ENCODE results near the gene RBP3.
A peak's percentile ranks its signal among the peaks of the same experiment; 100 is the strongest.

RBP3 gene

DNA sequence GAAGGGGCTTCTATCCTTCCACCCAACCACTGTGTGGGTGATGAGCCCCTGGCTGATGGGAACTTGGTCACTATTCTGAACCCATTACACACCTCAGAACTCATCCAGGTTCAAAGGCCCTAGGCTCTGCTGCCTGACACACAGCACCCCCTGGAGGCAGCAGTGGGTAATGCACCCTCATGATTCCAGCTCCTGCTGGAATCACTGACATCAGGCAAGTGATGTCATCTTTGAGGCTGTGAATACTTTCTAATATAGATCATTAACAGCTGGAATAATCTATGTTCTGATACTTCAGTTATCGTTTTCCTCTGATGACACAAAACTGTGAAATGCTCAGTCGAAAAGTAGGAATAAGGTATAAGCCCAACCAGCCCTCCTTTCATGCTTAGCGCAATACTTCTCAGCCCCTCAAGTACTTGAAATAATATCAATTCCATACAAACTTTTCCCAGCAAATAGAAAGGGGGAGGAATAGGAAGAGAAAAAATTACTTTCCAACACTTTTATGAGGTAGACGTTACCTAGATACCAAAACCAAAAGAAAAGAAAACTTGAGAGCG, 7.5 kb upstream of the RBP3 start (continued):
- TF ChIP-seq, protein P1, sequence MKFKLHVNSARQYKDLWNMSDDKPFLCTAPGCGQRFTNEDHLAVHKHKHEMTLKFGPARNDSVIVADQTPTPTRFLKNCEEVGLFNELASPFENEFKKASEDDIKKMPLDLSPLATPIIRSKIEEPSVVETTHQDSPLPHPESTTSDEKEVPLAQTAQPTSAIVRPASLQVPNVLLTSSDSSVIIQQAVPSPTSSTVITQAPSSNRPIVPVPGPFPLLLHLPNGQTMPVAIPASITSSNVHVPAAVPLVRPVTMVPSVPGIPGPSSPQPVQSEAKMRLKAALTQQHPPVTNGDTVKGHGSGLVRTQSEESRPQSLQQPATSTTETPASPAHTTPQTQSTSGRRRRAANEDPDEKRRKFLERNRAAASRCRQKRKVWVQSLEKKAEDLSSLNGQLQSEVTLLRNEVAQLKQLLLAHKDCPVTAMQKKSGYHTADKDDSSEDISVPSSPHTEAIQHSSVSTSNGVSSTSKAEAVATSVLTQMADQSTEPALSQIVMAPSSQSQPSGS (tag by site-specific recombination; IDR thresholded peaks at IDR 0.05; ENCODE audit: low read depth): peak; percentile 94
- TF ChIP-seq ZNF169 (tag by site-specific recombination; IDR thresholded peaks at IDR 0.05) (no peak), ZNF560 (tag by site-specific recombination; IDR thresholded peaks at IDR 0.05; ENCODE audit: borderline replicate concordance) (no peak), GFI1B (tag by site-specific recombination; IDR thresholded peaks at IDR 0.05) (no peak), ZNF155 (tag by site-specific recombination; IDR thresholded peaks at IDR 0.05) (no peak), SP3 (tag by site-specific recombination; IDR thresholded peaks at IDR 0.05) (no peak), ZNF23 (tag by site-specific recombination; IDR thresholded peaks at IDR 0.05; ENCODE audit: borderline replicate concordance) (no peak), PRDM1 (tag by site-specific recombination; IDR thresholded peaks at IDR 0.05) (0 out of 2 replicates have a peak, but pooled peaks have one; percentile 17), ZNF670 (tag by site-specific recombination; IDR thresholded peaks at IDR 0.05; ENCODE audit: low read depth) (no peak), OVOL3 (tag by site-specific recombination; IDR thresholded peaks at IDR 0.05) (no peak), ZNF654 (tag by site-specific recombination; IDR thresholded peaks at IDR 0.05; ENCODE audit: low read depth) (peak; percentile 42), ZNF843 (tag by site-specific recombination; IDR thresholded peaks at IDR 0.05) (no peak), IKZF3 (tag by site-specific recombination; IDR thresholded peaks at IDR 0.05) (peak; percentile 49; the same call in 1 of the 2 replicates), ZEB2 (tag by site-specific recombination; IDR thresholded peaks at IDR 0.05) (0 out of 2 replicates have a peak, but pooled peaks have one; percentile 27), ZBTB8A (tag by site-specific recombination; IDR thresholded peaks at IDR 0.05) (no peak), ZNF121 (tag by site-specific recombination; IDR thresholded peaks at IDR 0.05) (no peak), ZNF660 (tag by site-specific recombination; IDR thresholded peaks at IDR 0.05) (0 out of 2 replicates have a peak, but pooled peaks have one; percentile 58), SETDB1 (IDR thresholded peaks at IDR 0.05; ENCODE audit: insufficient read length, low read length) (no peak), ZNF549 (tag by site-specific recombination; IDR thresholded peaks at IDR 0.05) (no peak), TRIM28 (IDR thresholded peaks at IDR 0.05; ENCODE audit: borderline replicate concordance, low read length) (no peak), ZBTB1 (tag by site-specific recombination; IDR thresholded peaks at IDR 0.05) (no peak)
- TF ChIP-seq, protein P2, sequence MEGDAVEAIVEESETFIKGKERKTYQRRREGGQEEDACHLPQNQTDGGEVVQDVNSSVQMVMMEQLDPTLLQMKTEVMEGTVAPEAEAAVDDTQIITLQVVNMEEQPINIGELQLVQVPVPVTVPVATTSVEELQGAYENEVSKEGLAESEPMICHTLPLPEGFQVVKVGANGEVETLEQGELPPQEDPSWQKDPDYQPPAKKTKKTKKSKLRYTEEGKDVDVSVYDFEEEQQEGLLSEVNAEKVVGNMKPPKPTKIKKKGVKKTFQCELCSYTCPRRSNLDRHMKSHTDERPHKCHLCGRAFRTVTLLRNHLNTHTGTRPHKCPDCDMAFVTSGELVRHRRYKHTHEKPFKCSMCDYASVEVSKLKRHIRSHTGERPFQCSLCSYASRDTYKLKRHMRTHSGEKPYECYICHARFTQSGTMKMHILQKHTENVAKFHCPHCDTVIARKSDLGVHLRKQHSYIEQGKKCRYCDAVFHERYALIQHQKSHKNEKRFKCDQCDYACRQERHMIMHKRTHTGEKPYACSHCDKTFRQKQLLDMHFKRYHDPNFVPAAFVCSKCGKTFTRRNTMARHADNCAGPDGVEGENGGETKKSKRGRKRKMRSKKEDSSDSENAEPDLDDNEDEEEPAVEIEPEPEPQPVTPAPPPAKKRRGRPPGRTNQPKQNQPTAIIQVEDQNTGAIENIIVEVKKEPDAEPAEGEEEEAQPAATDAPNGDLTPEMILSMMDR (tag by site-specific recombination; IDR thresholded peaks at IDR 0.05): peak; percentile 72
- TF ChIP-seq, protein P3, sequence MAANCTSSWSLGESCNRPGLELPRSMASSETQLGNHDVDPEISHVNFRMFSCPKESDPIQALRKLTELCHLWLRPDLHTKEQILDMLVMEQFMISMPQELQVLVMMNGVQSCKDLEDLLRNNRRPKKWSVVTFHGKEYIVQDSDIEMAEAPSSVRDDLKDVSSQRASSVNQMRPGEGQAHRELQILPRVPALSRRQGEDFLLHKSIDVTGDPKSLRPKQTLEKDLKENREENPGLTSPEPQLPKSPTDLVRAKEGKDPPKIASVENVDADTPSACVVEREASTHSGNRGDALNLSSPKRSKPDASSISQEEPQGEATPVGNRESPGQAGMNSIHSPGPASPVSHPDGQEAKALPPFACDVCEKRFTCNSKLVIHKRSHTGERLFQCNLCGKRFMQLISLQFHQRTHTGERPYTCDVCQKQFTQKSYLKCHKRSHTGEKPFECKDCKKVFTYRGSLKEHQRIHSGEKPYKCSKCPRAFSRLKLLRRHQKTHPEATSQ (tag by site-specific recombination; IDR thresholded peaks at IDR 0.05): no peak
- TF ChIP-seq, protein P4, sequence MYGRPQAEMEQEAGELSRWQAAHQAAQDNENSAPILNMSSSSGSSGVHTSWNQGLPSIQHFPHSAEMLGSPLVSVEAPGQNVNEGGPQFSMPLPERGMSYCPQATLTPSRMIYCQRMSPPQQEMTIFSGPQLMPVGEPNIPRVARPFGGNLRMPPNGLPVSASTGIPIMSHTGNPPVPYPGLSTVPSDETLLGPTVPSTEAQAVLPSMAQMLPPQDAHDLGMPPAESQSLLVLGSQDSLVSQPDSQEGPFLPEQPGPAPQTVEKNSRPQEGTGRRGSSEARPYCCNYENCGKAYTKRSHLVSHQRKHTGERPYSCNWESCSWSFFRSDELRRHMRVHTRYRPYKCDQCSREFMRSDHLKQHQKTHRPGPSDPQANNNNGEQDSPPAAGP (tag by site-specific recombination; IDR thresholded peaks at IDR 0.05): no peak
- TF ChIP-seq, protein P5, sequence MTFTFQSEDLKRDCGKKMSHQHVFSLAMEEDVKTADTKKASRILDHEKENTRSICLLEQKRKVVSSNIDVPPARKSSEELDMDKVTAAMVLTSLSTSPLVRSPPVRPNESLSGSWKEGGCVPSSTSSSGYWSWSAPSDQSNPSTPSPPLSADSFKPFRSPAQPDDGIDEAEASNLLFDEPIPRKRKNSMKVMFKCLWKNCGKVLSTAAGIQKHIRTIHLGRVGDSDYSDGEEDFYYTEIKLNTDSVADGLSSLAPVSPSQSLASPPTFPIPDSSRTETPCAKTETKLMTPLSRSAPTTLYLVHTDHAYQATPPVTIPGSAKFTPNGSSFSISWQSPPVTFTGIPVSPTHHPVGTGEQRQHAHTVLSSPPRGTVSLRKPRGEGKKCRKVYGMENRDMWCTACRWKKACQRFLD (tag by site-specific recombination; IDR thresholded peaks at IDR 0.05): no peak
- TF ChIP-seq, protein P6, sequence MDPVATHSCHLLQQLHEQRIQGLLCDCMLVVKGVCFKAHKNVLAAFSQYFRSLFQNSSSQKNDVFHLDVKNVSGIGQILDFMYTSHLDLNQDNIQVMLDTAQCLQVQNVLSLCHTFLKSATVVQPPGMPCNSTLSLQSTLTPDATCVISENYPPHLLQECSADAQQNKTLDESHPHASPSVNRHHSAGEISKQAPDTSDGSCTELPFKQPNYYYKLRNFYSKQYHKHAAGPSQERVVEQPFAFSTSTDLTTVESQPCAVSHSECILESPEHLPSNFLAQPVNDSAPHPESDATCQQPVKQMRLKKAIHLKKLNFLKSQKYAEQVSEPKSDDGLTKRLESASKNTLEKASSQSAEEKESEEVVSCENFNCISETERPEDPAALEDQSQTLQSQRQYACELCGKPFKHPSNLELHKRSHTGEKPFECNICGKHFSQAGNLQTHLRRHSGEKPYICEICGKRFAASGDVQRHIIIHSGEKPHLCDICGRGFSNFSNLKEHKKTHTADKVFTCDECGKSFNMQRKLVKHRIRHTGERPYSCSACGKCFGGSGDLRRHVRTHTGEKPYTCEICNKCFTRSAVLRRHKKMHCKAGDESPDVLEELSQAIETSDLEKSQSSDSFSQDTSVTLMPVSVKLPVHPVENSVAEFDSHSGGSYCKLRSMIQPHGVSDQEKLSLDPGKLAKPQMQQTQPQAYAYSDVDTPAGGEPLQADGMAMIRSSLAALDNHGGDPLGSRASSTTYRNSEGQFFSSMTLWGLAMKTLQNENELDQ (tag by site-specific recombination; IDR thresholded peaks at IDR 0.05; ENCODE audit: low read depth): no peak
- TF ChIP-seq, protein P7, sequence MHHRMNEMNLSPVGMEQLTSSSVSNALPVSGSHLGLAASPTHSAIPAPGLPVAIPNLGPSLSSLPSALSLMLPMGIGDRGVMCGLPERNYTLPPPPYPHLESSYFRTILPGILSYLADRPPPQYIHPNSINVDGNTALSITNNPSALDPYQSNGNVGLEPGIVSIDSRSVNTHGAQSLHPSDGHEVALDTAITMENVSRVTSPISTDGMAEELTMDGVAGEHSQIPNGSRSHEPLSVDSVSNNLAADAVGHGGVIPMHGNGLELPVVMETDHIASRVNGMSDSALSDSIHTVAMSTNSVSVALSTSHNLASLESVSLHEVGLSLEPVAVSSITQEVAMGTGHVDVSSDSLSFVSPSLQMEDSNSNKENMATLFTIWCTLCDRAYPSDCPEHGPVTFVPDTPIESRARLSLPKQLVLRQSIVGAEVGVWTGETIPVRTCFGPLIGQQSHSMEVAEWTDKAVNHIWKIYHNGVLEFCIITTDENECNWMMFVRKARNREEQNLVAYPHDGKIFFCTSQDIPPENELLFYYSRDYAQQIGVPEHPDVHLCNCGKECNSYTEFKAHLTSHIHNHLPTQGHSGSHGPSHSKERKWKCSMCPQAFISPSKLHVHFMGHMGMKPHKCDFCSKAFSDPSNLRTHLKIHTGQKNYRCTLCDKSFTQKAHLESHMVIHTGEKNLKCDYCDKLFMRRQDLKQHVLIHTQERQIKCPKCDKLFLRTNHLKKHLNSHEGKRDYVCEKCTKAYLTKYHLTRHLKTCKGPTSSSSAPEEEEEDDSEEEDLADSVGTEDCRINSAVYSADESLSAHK (tag by site-specific recombination; IDR thresholded peaks at IDR 0.05): no peak
- TF ChIP-seq, protein P8, sequence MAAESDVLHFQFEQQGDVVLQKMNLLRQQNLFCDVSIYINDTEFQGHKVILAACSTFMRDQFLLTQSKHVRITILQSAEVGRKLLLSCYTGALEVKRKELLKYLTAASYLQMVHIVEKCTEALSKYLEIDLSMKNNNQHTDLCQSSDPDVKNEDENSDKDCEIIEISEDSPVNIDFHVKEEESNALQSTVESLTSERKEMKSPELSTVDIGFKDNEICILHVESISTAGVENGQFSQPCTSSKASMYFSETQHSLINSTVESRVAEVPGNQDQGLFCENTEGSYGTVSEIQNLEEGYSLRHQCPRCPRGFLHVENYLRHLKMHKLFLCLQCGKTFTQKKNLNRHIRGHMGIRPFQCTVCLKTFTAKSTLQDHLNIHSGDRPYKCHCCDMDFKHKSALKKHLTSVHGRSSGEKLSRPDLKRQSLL (tag by site-specific recombination; IDR thresholded peaks at IDR 0.05): no peak

Measured in HEK293 (cell line).